Right hindlimb (tissue), 1 donor: ENCODE data around the gene MACROD2.

ENCODE experiments used
- DNase-seq: peaks from one replicate; pipeline ENCODE4 v3.0.0-alpha.2; 2018

The MACROD2 gene

GRCh38 chr20:15201602-15202001, 1206.3 kb downstream of the MACROD2 start:
- DNase-seq: no peak

DNA sequence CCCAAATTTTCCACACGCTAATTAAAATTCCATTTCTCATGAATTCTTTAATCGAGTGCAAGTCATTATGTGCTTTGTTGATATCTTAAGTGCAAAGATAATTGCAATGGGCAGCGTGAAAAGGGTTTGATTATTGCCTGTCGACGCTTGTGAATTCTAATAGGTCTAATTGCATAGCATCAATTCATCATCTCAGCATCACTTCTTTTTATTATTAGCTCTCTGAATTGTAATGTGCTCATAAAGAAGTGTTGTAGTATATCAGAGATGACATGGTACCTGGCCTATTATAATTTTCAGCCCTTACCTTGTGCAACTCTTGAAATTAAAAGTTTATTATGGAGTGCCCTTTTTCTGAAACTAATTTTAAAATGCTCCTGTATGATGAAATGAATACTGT, 1208.9 kb downstream of the MACROD2 start:
- DNase-seq: no peak

DNA sequence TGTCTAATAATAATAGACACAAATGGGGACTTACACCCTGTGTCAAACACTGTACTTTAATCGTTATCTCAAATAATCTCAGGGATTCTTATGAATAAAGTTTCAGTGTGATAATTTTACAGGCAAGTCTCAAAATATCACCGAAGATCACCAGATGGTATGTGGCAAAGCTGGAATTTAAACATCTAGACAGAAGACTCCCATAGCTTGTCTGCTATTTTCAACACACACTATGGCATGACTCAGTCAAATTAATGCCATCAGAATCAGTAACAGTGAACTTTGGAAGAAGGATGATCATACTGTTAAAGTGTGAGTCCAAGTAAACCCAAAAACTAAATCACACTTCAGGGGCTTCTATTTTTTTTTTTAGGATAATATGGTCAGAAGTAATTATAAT, 1209.7 kb downstream of the MACROD2 start:
- no peak for DNase-seq

DNA sequence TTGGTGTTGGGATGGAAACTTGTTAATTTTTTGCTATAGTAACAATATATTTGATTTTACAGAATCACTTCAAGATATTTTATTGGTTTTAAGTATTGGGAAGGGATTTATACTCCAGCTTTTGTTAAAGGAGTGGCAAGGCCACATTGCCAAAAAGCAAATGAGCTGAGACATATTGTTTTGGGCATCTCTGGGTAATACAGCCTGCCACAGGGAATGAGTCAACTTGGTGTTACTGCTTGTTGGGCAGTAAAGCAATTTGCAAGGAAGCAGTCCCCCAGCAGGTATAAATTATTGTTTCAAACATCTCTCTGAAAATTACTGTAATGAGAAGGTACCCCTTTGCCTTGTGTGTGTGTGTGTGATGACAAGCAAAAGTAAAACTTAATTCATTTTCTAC, 1210.4 kb downstream of the MACROD2 start:
- no peak for DNase-seq

DNA sequence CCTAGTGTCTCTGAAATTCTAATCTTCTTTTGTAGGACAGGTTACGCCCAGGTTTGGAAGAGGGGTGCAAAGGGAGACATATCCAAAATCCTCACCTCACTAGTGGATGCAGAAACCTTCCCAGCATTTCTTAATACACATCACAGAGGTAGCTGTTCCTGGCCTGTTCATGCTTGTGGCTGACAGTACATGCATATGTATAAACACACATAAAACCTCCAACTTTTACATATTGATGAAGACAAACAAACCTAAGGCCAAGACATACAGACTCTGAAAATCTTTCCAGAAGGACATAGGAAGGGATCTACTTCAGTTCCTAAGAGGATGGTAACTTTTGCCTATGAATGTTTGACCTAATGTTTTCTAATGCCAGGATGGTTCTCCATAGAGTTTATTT, 1214.2 kb downstream of the MACROD2 start:
- DNase-seq: no peak

DNA sequence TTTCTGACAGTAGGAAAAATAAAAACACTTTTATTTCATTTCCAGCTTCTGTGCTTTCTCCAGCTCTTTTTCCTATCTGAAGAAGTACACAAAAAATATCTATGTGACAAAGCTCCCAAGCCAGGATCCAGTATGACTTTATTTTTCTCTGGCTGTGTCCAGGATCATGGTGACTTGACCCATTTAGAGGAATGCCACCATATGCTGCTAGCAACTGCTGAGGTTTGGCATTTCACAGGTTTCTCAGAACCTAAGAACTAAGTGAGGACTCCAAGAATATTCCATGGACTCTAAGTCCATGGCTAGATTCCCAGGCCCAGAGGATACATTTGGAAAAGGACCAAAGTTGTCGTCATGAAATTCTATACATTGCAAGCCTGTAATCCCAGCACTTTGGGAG, 1218.7 kb downstream of the MACROD2 start:
- no peak for DNase-seq

DNA sequence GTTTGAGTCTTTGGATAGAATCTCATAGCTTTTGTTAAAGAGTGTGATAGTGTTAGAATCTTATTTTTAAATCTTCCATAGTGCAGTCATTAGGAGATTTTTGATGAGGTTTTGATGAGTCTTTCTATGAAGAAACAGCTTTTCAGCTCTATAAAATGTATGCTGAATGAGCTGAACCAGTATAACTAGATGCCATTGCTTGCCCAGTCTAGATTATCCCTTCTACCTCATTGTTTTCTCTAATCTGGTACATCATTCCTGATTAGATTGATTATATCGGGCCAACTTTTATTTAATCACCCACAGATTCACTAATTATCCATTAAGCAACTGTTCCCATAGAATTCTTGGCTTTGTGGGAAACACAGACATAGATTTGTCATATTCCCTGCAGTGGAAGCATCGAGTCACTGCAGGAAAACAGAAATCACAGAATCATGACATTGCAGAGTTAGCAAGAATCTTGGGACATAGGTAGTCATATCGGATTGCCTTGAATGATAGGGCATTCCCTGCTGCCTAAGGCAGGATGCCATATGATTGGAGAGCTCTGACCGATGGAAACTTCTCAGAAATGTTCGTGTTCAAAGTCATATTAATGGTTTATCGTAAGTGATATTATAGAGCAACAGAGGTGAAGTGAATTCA, 1224.8 kb downstream of the MACROD2 start:
- no peak for DNase-seq

DNA sequence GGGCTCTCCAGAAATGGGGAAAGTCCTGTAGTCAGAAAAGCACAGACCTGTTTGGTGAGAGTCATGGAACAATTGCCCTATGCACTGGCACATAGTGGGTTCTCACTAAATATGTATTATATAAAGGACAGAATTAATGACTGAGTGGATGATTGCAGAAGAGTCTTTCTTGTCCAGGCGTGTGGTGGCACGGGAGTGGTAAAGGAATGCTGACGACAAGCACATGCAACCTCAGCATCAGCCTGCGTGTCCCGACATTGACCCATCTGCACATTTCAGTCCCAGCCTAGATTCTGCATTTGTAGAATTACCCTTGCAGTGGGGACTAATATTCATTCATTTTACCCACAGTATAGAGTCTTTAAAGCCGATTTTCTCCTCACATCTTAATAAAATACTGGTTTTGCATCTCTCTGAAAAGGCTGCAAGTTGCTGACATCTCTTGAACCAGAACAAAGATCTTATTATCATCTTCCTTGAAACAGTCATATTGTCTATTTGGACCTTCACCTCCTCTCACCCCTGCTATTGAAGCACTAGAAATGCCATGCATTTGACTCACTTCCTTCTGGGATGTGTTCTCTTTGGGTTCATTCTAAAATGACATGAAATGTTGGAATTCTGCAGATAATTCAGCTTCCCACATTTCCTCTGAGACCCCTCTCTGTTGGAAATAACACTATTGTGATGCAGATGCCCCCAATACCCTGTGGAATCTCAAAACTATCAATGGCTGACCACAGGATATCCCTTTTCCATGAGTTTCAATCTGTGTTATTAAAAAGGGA, 1225.7 kb downstream of the MACROD2 start:
- no peak for DNase-seq

GRCh38 chr20:15222502-15223330, 1227.4 kb downstream of the MACROD2 start:
- no peak for DNase-seq

DNA sequence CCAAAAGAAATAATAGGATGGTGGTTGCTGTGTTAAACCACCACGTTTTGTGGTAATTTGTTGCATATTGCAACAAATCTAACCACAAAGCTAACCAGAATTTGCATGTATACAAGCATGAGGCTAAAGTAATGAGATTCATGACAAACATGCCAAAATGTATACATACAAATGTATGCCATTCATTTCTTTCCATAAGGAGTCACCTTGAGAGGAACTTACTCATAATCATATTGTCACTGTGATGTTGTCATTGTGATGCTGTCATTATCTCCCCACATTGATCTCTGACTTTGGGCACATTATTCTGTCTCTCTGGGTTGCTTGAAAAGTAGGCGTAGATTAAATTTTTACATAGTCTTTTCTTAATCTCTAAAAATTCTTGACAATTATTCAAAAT, 1228.9 kb downstream of the MACROD2 start:
- DNase-seq: no peak

DNA sequence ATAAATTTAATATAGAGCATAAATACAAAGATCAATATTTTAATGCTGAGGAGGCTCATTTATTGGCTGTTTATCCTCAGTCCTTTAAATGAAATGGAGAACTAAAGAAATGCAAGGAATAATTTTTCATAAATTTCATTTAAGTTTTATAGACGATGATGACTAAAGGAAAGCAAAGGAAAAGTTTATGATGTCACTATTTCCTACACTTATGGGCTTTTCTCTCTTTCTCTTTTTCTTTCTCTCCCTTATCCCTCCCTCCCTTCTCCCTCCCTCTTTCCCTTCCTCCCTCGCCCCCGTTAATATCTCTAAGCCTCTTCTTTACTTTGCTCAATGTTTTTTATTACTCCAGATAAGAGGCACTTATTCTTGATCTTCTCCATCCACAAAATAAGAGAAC, 1231.8 kb downstream of the MACROD2 start:
- DNase-seq: no peak

- no peak for DNase-seq
Measured at GRCh38 chr20:15232243-15232642, 1236.9 kb downstream of the MACROD2 start.

DNA sequence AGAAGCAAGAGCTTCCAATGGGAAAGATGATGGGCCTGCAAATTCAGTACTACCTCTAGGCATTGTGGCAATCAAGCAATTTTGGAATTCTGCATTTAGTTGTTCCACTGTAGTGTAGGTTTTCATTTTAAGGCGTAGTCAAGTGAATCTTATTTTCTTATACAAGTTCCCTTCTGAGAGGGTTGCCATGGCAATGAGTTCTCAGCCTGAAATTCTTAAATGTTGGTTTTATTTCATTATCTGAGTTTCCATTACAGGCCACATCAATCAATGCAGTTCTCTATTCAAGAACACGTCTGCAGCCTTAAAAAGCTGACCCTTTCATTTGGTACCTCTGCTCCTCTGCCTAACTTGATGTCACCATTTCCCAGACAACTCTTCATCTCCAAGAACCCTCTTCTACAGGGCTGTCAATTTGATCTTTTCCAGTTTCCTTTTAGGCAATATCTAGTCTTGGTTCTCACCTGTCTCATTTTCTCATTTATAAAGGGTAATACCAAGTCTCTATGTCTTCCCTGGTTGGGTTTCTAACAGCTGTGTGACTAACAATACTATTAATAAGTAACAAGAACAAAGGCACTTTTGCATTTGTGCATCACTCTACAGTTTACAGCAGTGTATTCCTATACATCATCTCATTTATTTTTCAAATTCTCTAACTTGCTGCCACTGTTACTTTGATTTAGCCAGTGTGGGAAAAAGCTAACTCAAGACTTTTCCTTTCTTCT, 1240.3 kb downstream of the MACROD2 start:
- no peak for DNase-seq

GRCh38 chr20:15236812-15237211, 1241.5 kb downstream of the MACROD2 start:
- DNase-seq: peak; percentile 23

DNA sequence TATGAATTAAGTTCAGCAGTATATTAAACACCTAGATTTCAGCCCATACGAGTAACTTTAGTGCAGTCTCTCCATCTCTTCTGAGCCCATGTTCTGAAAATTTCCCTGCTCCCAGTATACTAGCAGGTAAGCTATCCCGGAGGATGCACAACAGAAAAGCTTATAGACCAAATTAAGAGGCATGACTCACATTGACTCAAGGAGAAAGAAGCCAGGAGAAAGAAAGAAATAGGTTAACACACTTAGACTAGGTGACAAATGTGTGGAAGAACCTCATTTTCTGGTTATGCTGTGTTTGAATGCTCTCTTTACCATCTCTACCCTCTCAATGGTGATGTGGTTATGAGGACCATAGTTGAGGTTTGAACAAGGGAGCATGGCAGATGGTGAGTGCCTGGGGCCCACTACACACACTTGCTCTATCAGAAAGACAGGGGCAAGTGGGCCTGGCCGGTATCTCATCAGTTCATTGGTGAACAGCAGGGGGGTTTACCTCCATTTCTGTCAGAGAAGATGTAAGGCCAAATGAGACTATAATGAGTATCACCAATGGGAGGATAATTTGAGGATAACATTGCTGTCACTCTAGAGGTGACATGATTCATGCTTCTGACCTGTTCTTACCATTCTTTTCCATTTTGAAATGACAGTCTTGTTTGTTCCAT, 1244.4 kb downstream of the MACROD2 start:
- no peak for DNase-seq

DNA sequence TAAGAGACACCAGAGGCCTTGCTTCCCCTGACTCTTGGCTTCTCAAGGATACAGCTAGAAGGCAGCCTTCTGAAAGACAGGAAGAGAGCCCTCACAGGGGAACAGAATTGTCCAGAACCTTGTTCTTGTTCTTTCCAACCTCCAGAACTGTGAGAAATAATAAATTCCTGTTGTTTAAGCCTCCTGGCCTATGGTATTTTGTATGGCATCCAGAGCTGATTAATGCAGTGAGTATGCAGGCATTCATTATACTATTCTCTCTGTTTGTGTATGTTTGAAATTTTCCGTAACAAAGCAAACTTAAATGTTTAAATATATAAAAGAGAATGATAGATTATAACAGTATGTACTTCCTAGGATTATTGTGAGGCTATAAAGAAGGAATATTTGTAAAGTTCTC, 1245.5 kb downstream of the MACROD2 start:
- DNase-seq: no peak

- DNase-seq: no peak
Measured at GRCh38 chr20:15241681-15242080, 1246.4 kb downstream of the MACROD2 start.

DNA sequence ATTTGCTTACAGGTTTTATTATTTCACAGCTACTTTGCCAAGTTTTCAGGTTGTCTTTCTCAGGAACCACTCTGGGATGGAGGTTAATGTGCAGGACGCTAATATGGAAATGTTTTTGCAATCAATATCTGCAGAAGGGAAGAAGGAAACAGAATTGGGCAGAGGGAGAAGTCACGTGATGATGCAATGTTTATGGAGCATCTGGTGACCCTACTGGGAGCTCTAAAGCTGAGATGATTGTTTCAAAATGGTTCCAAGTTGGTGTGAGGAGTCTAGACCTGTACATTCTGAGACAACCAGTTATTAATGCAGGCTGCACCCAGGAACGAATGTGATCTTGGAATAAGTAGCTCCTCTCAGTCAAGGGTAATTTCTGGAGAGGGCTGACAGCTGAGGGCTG, 1247.5 kb downstream of the MACROD2 start:
- no peak for DNase-seq

DNA sequence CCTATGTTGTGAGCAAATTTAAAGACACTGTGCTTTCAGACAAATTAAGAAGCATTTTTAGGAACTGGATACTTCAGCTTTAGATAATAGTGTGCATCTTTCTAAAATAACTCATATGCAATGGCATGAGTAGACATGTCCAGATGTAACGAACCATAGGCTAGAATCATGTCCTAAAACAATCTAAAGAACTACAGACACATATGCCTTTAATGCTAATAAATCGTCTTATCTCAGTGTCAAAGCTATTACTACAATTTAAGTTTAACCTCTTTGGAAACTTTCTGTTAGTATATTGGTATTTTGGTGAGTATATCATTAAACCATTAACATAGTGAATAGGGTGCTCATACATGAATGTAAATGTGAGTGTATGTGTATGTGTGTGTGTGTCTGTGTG, 1250.6 kb downstream of the MACROD2 start:
- no peak for DNase-seq

GRCh38 chr20:15248618-15249395, 1253.5 kb downstream of the MACROD2 start:
- no peak for DNase-seq

DNA sequence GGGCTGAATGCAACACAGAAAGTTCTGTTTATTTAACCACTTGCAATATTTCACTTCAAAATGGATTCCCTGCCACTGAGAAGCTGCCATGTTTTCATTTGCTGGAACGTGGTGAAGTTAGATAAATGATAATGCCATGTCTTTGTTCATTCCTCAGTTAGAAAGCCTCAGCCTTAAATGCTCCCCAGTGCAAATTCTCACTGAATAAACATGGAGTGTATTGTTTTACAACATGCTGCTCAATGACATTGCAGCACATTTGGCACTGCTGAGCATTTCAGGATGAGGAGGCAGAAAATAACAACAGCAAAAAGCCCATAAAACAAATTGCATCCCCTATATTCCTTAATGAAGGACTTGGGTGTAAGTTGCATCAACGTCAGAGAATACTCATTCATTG, 1255.9 kb downstream of the MACROD2 start:
- DNase-seq: no peak

- DNase-seq: no peak
Measured at GRCh38 chr20:15252304-15252703, 1257.0 kb downstream of the MACROD2 start.
